ENCODE results near the gene DIRAS2. TPM values are rescaled to one million over a fixed set of nuclear protein-coding genes. Genes with fewer than 3 reads are reported as not detected.

DIRAS2 gene
- polyA plus RNA-seq, 1 donor (not counting 4 experiments of a cell fraction or from before 2014, with no cell fraction given), result not detected

DNA sequence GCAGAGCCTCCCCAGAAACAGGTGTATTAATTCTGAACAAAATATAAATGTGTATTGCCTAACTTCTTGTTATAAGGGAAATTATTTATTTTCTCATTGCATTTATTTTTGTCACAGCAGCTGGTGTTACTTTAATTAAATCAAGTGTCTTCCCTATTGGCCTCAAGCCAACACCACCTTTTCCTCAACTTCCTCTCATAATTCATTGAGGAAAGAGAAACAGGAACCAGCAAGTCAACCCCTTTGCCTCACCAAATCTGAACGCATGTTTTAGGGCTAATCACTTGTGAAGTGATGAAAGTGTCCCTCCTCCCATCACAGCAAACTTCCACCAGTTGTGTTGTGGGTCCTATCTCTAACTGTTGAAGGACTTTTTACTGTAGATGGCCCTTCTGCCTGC lies 73.1 kb downstream of the DIRAS2 start:
- Histone ChIP-seq H3K4me3 (ENCODE audit: control insufficient read depth in 2 of 3, extremely low read depth in 1 of 3, insufficient read depth in 2 of 3, low read depth in 1 of 3, low read length in 3 of 3) (no peak overlapping the region), H3K79me2 (ENCODE audit: control insufficient read depth, insufficient read depth, low read length) (no peaks in the 10 kb centered on the region), H3K4me2 (ENCODE audit: control insufficient read depth, extremely low read depth, insufficient read depth, low read depth, low read length) (no peak overlapping the region), H3K36me3 (ENCODE audit: control insufficient read depth in 2 of 2, extremely low read depth in 1 of 2, insufficient read depth in 2 of 2, low read length in 2 of 2) (no peaks in the 10 kb centered on the region), H3K9ac (ENCODE audit: control insufficient read depth, extremely low read depth, insufficient read depth, low read length) (no peak overlapping the region), H4K20me1 (ENCODE audit: control insufficient read depth, extremely low read depth, insufficient read depth, low read length) (no peaks in the 10 kb centered on the region), H3K27me3 (ENCODE audit: control insufficient read depth, extremely low read depth, insufficient read depth, low read length) (peaks cover 7% of the 10 kb centered on the region), H3K4me1 (ENCODE audit: control insufficient read depth, extremely low read depth, insufficient read depth, low read length) (no peaks in the 10 kb centered on the region), H3K9me3 (ENCODE audit: control insufficient read depth, low read depth, low read length) (no peaks in the 10 kb centered on the region), H3K9me1 (ENCODE audit: control insufficient read depth, extremely low read depth, insufficient read depth, low read length) (no peaks in the 10 kb centered on the region), H2AFZ (ENCODE audit: control insufficient read depth, low read length) (no peak overlapping the region), H3K27ac (ENCODE audit: control insufficient read depth, insufficient read depth, low read length) (no peak overlapping the region)
- no peak for DNase-seq (ENCODE audit: low read depth, low spot score)
- TF ChIP-seq, protein P1, sequence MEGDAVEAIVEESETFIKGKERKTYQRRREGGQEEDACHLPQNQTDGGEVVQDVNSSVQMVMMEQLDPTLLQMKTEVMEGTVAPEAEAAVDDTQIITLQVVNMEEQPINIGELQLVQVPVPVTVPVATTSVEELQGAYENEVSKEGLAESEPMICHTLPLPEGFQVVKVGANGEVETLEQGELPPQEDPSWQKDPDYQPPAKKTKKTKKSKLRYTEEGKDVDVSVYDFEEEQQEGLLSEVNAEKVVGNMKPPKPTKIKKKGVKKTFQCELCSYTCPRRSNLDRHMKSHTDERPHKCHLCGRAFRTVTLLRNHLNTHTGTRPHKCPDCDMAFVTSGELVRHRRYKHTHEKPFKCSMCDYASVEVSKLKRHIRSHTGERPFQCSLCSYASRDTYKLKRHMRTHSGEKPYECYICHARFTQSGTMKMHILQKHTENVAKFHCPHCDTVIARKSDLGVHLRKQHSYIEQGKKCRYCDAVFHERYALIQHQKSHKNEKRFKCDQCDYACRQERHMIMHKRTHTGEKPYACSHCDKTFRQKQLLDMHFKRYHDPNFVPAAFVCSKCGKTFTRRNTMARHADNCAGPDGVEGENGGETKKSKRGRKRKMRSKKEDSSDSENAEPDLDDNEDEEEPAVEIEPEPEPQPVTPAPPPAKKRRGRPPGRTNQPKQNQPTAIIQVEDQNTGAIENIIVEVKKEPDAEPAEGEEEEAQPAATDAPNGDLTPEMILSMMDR (optimal IDR thresholded peaks at IDR 0.05 in 1 of 3, IDR thresholded peaks at IDR 0.05 in 1 of 3, conservative IDR thresholded peaks at IDR 0.05 in 1 of 3; ENCODE audit: extremely low read depth in 1 of 3, insufficient read depth in 2 of 3, low read length in 3 of 3), result no peak
- dilution Hi-C loops (cut with MboI; ENCODE audit: extremely low pct_ligation_motif_present, low sequenced_read_pairs), result no loop called here
- FAIRE-seq, result no peak

DNA sequence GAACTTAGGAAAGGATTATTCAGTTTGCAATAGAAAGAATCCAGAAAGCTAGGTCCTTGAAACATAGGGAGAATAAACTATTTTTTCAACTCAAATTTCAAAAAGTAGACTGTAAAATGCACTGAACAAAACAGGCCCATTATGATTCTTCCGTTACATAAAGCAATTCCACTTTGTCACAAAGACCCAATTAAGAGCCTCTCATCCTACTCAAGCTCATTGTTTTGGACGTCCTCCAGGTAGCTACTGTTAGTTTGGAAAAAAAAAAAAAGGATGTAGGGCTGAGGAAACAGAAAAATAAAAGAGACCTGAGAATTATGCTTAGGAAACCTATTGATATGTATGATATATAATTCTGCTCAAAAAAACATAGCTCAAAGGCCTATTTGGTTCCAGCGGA lies 74.0 kb downstream of the DIRAS2 start:
- dilution Hi-C loops (cut with MboI; ENCODE audit: extremely low pct_ligation_motif_present, low sequenced_read_pairs), result no loop called here
- H3K36me3 ChIP-seq (ENCODE audit: control insufficient read depth in 2 of 2, extremely low read depth in 1 of 2, insufficient read depth in 2 of 2, low read length in 2 of 2), result no peaks in the 10 kb centered on the region
- H3K9me1 ChIP-seq (ENCODE audit: control insufficient read depth, extremely low read depth, insufficient read depth, low read length), result no peaks in the 10 kb centered on the region
- TF ChIP-seq, protein P1 (optimal IDR thresholded peaks at IDR 0.05 in 1 of 3, IDR thresholded peaks at IDR 0.05 in 1 of 3, conservative IDR thresholded peaks at IDR 0.05 in 1 of 3; ENCODE audit: extremely low read depth in 1 of 3, insufficient read depth in 2 of 3, low read length in 3 of 3), result no peak
- no peak for TF ChIP-seq EZH2 (IDR thresholded peaks at IDR 0.05; ENCODE audit: low read length)
- H3K4me1 ChIP-seq (ENCODE audit: control insufficient read depth, extremely low read depth, insufficient read depth, low read length), result no peaks in the 10 kb centered on the region
- no peaks in the 10 kb centered on the region for H4K20me1 ChIP-seq (ENCODE audit: control insufficient read depth, extremely low read depth, insufficient read depth, low read length)
- DNase-seq (ENCODE audit: low read depth, low spot score) (no peak), FAIRE-seq (no peak)
- no peak overlapping the region for H3K4me2 ChIP-seq (ENCODE audit: control insufficient read depth, extremely low read depth, insufficient read depth, low read depth, low read length)
- no peak overlapping the region for H2AFZ ChIP-seq (ENCODE audit: control insufficient read depth, low read length)
- H3K27ac ChIP-seq (ENCODE audit: control insufficient read depth, insufficient read depth, low read length), result no peak overlapping the region
- H3K4me3 ChIP-seq (ENCODE audit: control insufficient read depth in 2 of 3, extremely low read depth in 1 of 3, insufficient read depth in 2 of 3, low read depth in 1 of 3, low read length in 3 of 3), result no peak overlapping the region
- H3K9me3 ChIP-seq (ENCODE audit: control insufficient read depth, low read depth, low read length), result no peaks in the 10 kb centered on the region
- no peaks in the 10 kb centered on the region for H3K79me2 ChIP-seq (ENCODE audit: control insufficient read depth, insufficient read depth, low read length)
- peaks cover 7% of the 10 kb centered on the region for H3K27me3 ChIP-seq (ENCODE audit: control insufficient read depth, extremely low read depth, insufficient read depth, low read length)
- H3K9ac ChIP-seq (ENCODE audit: control insufficient read depth, extremely low read depth, insufficient read depth, low read length), result no peak overlapping the region

All from keratinocyte (primary cell).